ENCODE data around the gene PTGIS.

Gene PTGIS

GRCh38 chr20:49595346-49595745, 27.4 kb upstream of the PTGIS start:
- DNase-seq: no peak

- no peak for DNase-seq
These were observed 27.0 kb upstream of the PTGIS start for GRCh38 chr20:49594931-49595315.

- DNase-seq: no peak
These were observed 26.4 kb upstream of the PTGIS start for GRCh38 chr20:49594143-49594930.

GRCh38 chr20:49593466-49594142, 25.7 kb upstream of the PTGIS start:
- DNase-seq: no peak

- DNase-seq: no peak
These were observed 24.2 kb upstream of the PTGIS start for GRCh38 chr20:49592120-49592519.

- no peak for DNase-seq
These were observed 23.4 kb upstream of the PTGIS start for GRCh38 chr20:49591217-49591865.

- no peak for DNase-seq
These were observed 22.5 kb upstream of the PTGIS start for GRCh38 chr20:49590163-49591017.

GRCh38 chr20:49589747-49590146, 21.8 kb upstream of the PTGIS start:
- no peak for DNase-seq

GRCh38 chr20:49587111-49587570, 19.2 kb upstream of the PTGIS start:
- no peak for DNase-seq

- no peak for DNase-seq
These were observed 17.8 kb upstream of the PTGIS start for GRCh38 chr20:49585585-49586245.

GRCh38 chr20:49584418-49585382, 16.8 kb upstream of the PTGIS start:
- no peak for DNase-seq

GRCh38 chr20:49583669-49584417, 15.9 kb upstream of the PTGIS start:
- DNase-seq: no peak

GRCh38 chr20:49583343-49583668, 15.4 kb upstream of the PTGIS start:
- DNase-seq: no peak

GRCh38 chr20:49582413-49583334, 14.7 kb upstream of the PTGIS start:
- no peak for DNase-seq

GRCh38 chr20:49581482-49581881, 13.5 kb upstream of the PTGIS start:
- no peak for DNase-seq

- no peak for DNase-seq
These were observed 12.9 kb upstream of the PTGIS start for GRCh38 chr20:49580813-49581174.

- no peak for DNase-seq
These were observed 12.2 kb upstream of the PTGIS start for GRCh38 chr20:49579874-49580812.

- DNase-seq: no peak
These were observed 11.3 kb upstream of the PTGIS start for GRCh38 chr20:49579195-49579594.

Measured in stimulated activated naive CD4-positive, alpha-beta T cell (primary cell).